ENCODE measurements around the gene STAMBP. TPM values are rescaled to one million over a fixed set of nuclear protein-coding genes. Genes with fewer than 3 reads are reported as not detected.

The STAMBP gene
- total and polyA plus RNA-seq, 9 of the 15 experiments (the other 6 are each of a cell fraction or from before 2014, with no cell fraction given): 36.9 to 75.2 (median 48.8) TPM

- POLR2A ChIA-PET: interaction anchor here (1.0 kb wide), 1 partner anchor 627 kb away, joined by 3 read pairs; no protein-coding TSS in a partner anchor
- in situ Hi-C loops (cut with MboI): no loop called here
- TF ChIP-seq FIP1L1 (IDR thresholded peaks at IDR 0.05; ENCODE audit: low read depth, low read length, poor library complexity, severe bottlenecking): no peak
- TF ChIP-seq ZNF146 (CRISPR knock-in tag; IDR thresholded peaks at IDR 0.05; ENCODE audit: unreplicated experiment): no peak
- no peak for TF ChIP-seq ZFP91 (CRISPR knock-in tag; IDR thresholded peaks at IDR 0.05)
- TF ChIP-seq CBFA2T2 (conservative IDR thresholded peaks at IDR 0.05): no peak
- TF ChIP-seq HDAC3 (IDR thresholded peaks at IDR 0.05; ENCODE audit: borderline replicate concordance, partially characterized antibody): no peak
- no peak for TF ChIP-seq ARID4B (CRISPR knock-in tag; IDR thresholded peaks at IDR 0.05)
- no peak for TF ChIP-seq ZNF280A (IDR thresholded peaks at IDR 0.05; ENCODE audit: low read depth, partially characterized antibody)
- TF ChIP-seq MEF2D (tag; conservative IDR thresholded peaks at IDR 0.05; ENCODE audit: low read depth): no peak
- TF ChIP-seq LCOR (CRISPR knock-in tag; IDR thresholded peaks at IDR 0.05): no peak
- no peak for TF ChIP-seq E2F1 (CRISPR knock-in tag; IDR thresholded peaks at IDR 0.05)
- TF ChIP-seq ARID3A (IDR thresholded peaks at IDR 0.05; ENCODE audit: borderline replicate concordance, low read depth, low read length): no peak
These were observed 74.6 kb downstream of the STAMBP start for GRCh38 chr2:73903313-73903712.

More at GRCh38 chr2:73903313-73903712, 74.6 kb downstream of the STAMBP start:
- Histone ChIP-seq H3K79me2 (ENCODE audit: control insufficient read depth, insufficient read depth, low read length) (no peaks in the 10 kb centered on the region), H2AFZ (ENCODE audit: low read depth, low read length) (no peak overlapping the region), H3K27ac (ENCODE audit: extremely low read depth, low read depth, low read length) (no peak overlapping the region), H3K4me1 (replicated peaks in 1 of 2; ENCODE audit: control insufficient read depth in 2 of 2, insufficient read depth in 2 of 2, low read length in 2 of 2) (no peaks in the 10 kb centered on the region; a peak in 1 of 5 replicates), H3K4me2 (ENCODE audit: insufficient read depth, low read length) (no peak overlapping the region), H3K9ac (ENCODE audit: insufficient read depth in 1 of 2, low read depth in 2 of 2, low read length in 2 of 2) (no peak overlapping the region), H3K4me3 (no peak overlapping the region), H4K20me1 (replicated peaks; ENCODE audit: control insufficient read depth, insufficient read depth, low read length) (no peaks in the 10 kb centered on the region), H3K9me3 (replicated peaks; ENCODE audit: control insufficient read depth, insufficient read depth, low read depth, low read length) (no peaks in the 10 kb centered on the region), H3K36me3 (ENCODE audit: control insufficient read depth, insufficient read depth, low read length) (no peaks in the 10 kb centered on the region), H3K27me3 (ENCODE audit: control insufficient read depth in 2 of 2, insufficient read depth in 2 of 2, low read length in 2 of 2) (no peaks in the 10 kb centered on the region; a peak in 1 of 5 replicates), H3K9me1 (ENCODE audit: control insufficient read depth, insufficient read depth, low read length) (no peaks in the 10 kb centered on the region)
- intact Hi-C loops (cut with micrococcal nuclease): no loop called here
- no peak for ATAC-seq
- 37% methylated on average over 4 of the region's 4 CpGs for WGBS (ENCODE audit: insufficient coverage, low coverage, missing lambda C conversion rate)
- no peak for FAIRE-seq
- CTCF ChIA-PET (ENCODE audit: low intra/inter-chr PET ratio): no interaction called here
- DNase-seq (ENCODE audit: extremely low read depth in 1 of 4, low spot score in 3 of 4): no peak
- no TSS peak for BruUV-seq (replicated peaks)
